ENCODE measurements around the gene SPI1. TPM values are rescaled to one million over a fixed set of nuclear protein-coding genes. Genes with fewer than 3 reads are reported as not detected.

The SPI1 gene
- total RNA-seq, 2 experiments from 2014 or later: 71.2 to 79.6 TPM

DNA sequence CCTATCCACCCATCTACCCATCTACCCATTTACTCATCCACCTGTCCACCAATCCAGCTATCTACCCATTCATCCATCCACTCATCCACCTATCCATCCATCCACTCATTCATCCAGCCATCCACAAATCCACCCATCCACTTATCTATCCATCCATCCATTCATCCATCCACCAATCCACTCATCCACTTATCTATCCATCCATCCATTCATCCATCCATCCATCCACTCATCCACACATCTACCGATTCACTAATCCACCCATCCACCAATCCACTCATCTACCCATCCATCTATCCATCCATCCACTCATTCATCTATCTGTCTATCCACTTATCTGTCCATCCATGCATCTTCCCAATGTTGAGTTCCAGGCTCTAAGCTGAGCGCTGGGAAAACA lies 1.7 kb upstream of the SPI1 start:
- CTCF ChIA-PET (ENCODE audit: unreplicated experiment): interaction anchor here (1.0 kb wide), 1 partner anchor 17 kb away, joined by 3 read pairs; no protein-coding TSS in a partner anchor

DNA sequence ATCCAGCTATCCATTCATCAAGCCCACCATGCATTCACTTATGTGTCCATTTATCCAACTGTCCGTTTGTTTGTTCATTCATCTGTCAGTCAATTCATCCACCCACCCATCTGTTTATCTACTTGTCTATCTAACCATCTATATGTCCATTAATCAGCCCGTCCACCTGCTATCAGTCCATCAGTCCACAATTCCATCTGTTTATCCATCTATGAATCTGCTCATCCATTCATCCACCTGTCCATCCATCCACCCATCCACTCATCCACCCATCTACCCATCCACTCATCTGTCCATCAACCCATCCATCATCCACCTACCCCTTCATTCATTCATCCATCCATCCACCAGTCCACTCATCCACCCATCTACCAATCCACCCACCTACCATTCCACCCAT lies 970 bp upstream of the SPI1 start:
- H3K27ac ChIP-seq (ENCODE audit: low read depth, low read length, poor library complexity, severe bottlenecking): peak overlapping the region; percentile 67
- H3K4me1 ChIP-seq (ENCODE audit: insufficient read depth, low read length, poor library complexity, severe bottlenecking): peaks cover 38% of the 10 kb centered on the region
- H2AFZ ChIP-seq (ENCODE audit: low read length): no peak overlapping the region
- no peaks in the 10 kb centered on the region for H3K9me2 ChIP-seq (ENCODE audit: insufficient read depth, low read length)
- TF ChIP-seq, protein P1, sequence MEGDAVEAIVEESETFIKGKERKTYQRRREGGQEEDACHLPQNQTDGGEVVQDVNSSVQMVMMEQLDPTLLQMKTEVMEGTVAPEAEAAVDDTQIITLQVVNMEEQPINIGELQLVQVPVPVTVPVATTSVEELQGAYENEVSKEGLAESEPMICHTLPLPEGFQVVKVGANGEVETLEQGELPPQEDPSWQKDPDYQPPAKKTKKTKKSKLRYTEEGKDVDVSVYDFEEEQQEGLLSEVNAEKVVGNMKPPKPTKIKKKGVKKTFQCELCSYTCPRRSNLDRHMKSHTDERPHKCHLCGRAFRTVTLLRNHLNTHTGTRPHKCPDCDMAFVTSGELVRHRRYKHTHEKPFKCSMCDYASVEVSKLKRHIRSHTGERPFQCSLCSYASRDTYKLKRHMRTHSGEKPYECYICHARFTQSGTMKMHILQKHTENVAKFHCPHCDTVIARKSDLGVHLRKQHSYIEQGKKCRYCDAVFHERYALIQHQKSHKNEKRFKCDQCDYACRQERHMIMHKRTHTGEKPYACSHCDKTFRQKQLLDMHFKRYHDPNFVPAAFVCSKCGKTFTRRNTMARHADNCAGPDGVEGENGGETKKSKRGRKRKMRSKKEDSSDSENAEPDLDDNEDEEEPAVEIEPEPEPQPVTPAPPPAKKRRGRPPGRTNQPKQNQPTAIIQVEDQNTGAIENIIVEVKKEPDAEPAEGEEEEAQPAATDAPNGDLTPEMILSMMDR (conservative IDR thresholded peaks at IDR 0.05; ENCODE audit: low read length): no peak
- TF ChIP-seq EZH2phosphoT487 (IDR thresholded peaks at IDR 0.05; ENCODE audit: borderline replicate concordance, low read depth, low read length): no peak
- BruUV-seq (replicated peaks): no TSS peak
- intact Hi-C loops (cut with micrococcal nuclease; ENCODE audit: unreplicated experiment): loop anchor here (10.0 kb wide), 1 partner anchor 75 kb away; no protein-coding TSS in a partner anchor
- no peak for DNase-seq (ENCODE audit: low spot score)
- ChIA-PET POLR2A (interaction anchor here (0.5 to 1.6 kb wide), 8 partner anchors 8 to 28 kb away, joined by 3 to 19 read pairs (median 6); no protein-coding TSS in a partner anchor), CTCF (ENCODE audit: unreplicated experiment) (interaction anchor here (1.0 kb wide), 1 partner anchor 17 kb away, joined by 3 read pairs; no protein-coding TSS in a partner anchor)
- peak overlapping the region; percentile 85 for H3K4me2 ChIP-seq (ENCODE audit: low read length)
- peaks cover 12% of the 10 kb centered on the region for H3K36me3 ChIP-seq (ENCODE audit: insufficient read depth, low read length)
- H4K20me1 ChIP-seq (ENCODE audit: insufficient read depth, low read length): no peaks in the 10 kb centered on the region
- peaks cover 24% of the 10 kb centered on the region for H3K79me2 ChIP-seq (ENCODE audit: insufficient read depth, low read depth, low read length)
- H3K4me3 ChIP-seq (ENCODE audit: low read depth, low read length, poor library complexity, severe bottlenecking): no peak overlapping the region
- H3K9me3 ChIP-seq (ENCODE audit: low read length): no peaks in the 10 kb centered on the region

More for the DNA sequence above, 1.7 kb upstream of the SPI1 start:
- TF ChIP-seq EZH2phosphoT487 (IDR thresholded peaks at IDR 0.05; ENCODE audit: borderline replicate concordance, low read depth, low read length): no peak
- TF ChIP-seq, protein P1 (conservative IDR thresholded peaks at IDR 0.05; ENCODE audit: low read length): no peak
- POLR2A ChIA-PET: interaction anchor here (0.5 to 1.7 kb wide), 4 partner anchors 9 to 19 kb away, joined by 3 to 4 read pairs (median 3); no protein-coding TSS in a partner anchor
- Histone ChIP-seq H3K27ac (ENCODE audit: low read depth, low read length, poor library complexity, severe bottlenecking) (no peak overlapping the region), H4K20me1 (ENCODE audit: insufficient read depth, low read length) (no peaks in the 10 kb centered on the region), H3K36me3 (ENCODE audit: insufficient read depth, low read length) (peaks cover 5% of the 10 kb centered on the region), H2AFZ (ENCODE audit: low read length) (no peak overlapping the region), H3K79me2 (ENCODE audit: insufficient read depth, low read depth, low read length) (peaks cover 24% of the 10 kb centered on the region), H3K4me1 (ENCODE audit: insufficient read depth, low read length, poor library complexity, severe bottlenecking) (peaks cover 31% of the 10 kb centered on the region), H3K4me3 (ENCODE audit: low read depth, low read length, poor library complexity, severe bottlenecking) (no peak overlapping the region), H3K9me3 (ENCODE audit: low read length) (no peaks in the 10 kb centered on the region), H3K4me2 (ENCODE audit: low read length) (no peak overlapping the region), H3K9me2 (ENCODE audit: insufficient read depth, low read length) (no peaks in the 10 kb centered on the region)
- DNase-seq (ENCODE audit: low spot score): no peak
- intact Hi-C loops (cut with micrococcal nuclease; ENCODE audit: unreplicated experiment): no loop called here
- no TSS peak for BruUV-seq (replicated peaks)

DNA sequence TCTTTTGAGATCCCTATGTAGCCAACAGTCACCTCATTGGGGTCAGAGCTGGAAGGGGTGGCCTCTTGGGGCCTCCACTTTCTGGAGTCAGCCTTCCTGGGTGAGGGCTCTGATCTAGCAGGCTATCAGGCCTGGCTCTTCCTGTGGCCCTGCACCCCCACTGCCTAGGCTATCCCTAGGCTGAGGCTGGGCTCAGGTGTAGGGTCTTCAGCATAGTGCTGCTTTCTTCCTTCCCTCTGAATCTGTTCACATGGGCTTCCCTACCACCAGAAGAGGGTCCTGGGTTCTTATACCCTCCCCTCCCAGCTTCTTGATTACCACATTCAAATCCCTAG lies 456 bp upstream of the SPI1 start:
- H4K20me1 ChIP-seq (ENCODE audit: insufficient read depth, low read length): no peaks in the 10 kb centered on the region
- CTCF ChIA-PET (ENCODE audit: unreplicated experiment): interaction anchor here (0.6 to 0.9 kb wide), 3 partner anchors 15 to 158 kb away, joined by 3 to 4 read pairs (median 3); no protein-coding TSS in a partner anchor
- H3K4me1 ChIP-seq (ENCODE audit: insufficient read depth, low read length, poor library complexity, severe bottlenecking): peaks cover 43% of the 10 kb centered on the region
- peaks cover 17% of the 10 kb centered on the region for H3K36me3 ChIP-seq (ENCODE audit: insufficient read depth, low read length)
- H3K9me2 ChIP-seq (ENCODE audit: insufficient read depth, low read length): no peaks in the 10 kb centered on the region
- no peak for DNase-seq (ENCODE audit: low spot score)
- TSS peak; percentile 92 for BruUV-seq (replicated peaks)
- intact Hi-C loops (cut with micrococcal nuclease; ENCODE audit: unreplicated experiment): loop anchor here (1.0 to 10.0 kb wide), 3 partner anchors 21 to 76 kb away; partner anchors contain the start of gene SLC39A13
- peak overlapping the region; percentile 67 for H3K27ac ChIP-seq (ENCODE audit: low read depth, low read length, poor library complexity, severe bottlenecking)
- peak overlapping the region; percentile 26; the same call in 1 of the 2 replicates for H2AFZ ChIP-seq (ENCODE audit: low read length)
- H3K4me2 ChIP-seq (ENCODE audit: low read length): peak overlapping the region; percentile 85
- H3K9me3 ChIP-seq (ENCODE audit: low read length): no peaks in the 10 kb centered on the region
- H3K4me3 ChIP-seq (ENCODE audit: low read depth, low read length, poor library complexity, severe bottlenecking): peak overlapping the region; percentile 79
- POLR2A ChIA-PET: interaction anchor here (0.5 to 1.6 kb wide), 10 partner anchors 9 to 222 kb away, joined by 3 to 19 read pairs (median 6); no protein-coding TSS in a partner anchor
- TF ChIP-seq, protein P1 (conservative IDR thresholded peaks at IDR 0.05; ENCODE audit: low read length): no peak
- TF ChIP-seq EZH2phosphoT487 (IDR thresholded peaks at IDR 0.05; ENCODE audit: borderline replicate concordance, low read depth, low read length): no peak
- H3K79me2 ChIP-seq (ENCODE audit: insufficient read depth, low read depth, low read length): peaks cover 24% of the 10 kb centered on the region
